ENCODE results near the gene NLRC3. TPM values are rescaled to one million over a fixed set of nuclear protein-coding genes. Genes with fewer than 3 reads are reported as not detected.

NLRC3 gene
- total RNA-seq, 2 donors from 2014 or later = 0.11 to 0.18 TPM

GRCh38 chr16:3548445-3548844 lies 28.8 kb downstream of the NLRC3 start:
- Mint-ChIP-seq H3K9me3 (no peaks in the 10 kb centered on the region), H3K4me3 (no peak overlapping the region), H3K4me1 (peaks cover 5% of the 10 kb centered on the region), H3K36me3 (ENCODE audit: low read depth) (no peaks in the 10 kb centered on the region), H3K27me3 (ENCODE audit: insufficient read depth) (peaks cover 14% of the 10 kb centered on the region), H3K27ac (no peak overlapping the region)
- no peaks in the 10 kb centered on the region for H3K36me3 ChIP-seq (ENCODE audit: control insufficient read depth, insufficient read depth, low read length)
- no peaks in the 10 kb centered on the region for H3K4me1 ChIP-seq (ENCODE audit: control insufficient read depth, insufficient read depth, low read length)
- H3K9ac ChIP-seq (ENCODE audit: extremely low read depth, low read length, poor library complexity, severe bottlenecking) = no peak overlapping the region
- H3K27ac ChIP-seq (ENCODE audit: low read depth, low read length) = no peak overlapping the region
- H3K9me3 ChIP-seq (ENCODE audit: control insufficient read depth, low read length) = no peaks in the 10 kb centered on the region
- no peak for TF ChIP-seq CTCF (conservative IDR thresholded peaks at IDR 0.05)
- WGBS, 2 experiments (ENCODE audit: insufficient coverage in 1 of 2, insufficient read length in 1 of 2) = 90 to 94% methylated on average over 3 to 10 of the region's 10 CpGs
- H3K27me3 ChIP-seq (ENCODE audit: control insufficient read depth, insufficient read depth, low read length, poor library complexity, severe bottlenecking) = no peaks in the 10 kb centered on the region
- no peak overlapping the region for H3K4me3 ChIP-seq (ENCODE audit: low read length)
- DNase-seq = no peak

- no peak overlapping the region for H3K9ac ChIP-seq (ENCODE audit: extremely low read depth, low read length, poor library complexity, severe bottlenecking)
- H3K27ac Mint-ChIP-seq = no peak overlapping the region
- H3K36me3 Mint-ChIP-seq (ENCODE audit: low read depth) = no peaks in the 10 kb centered on the region
- H3K9me3 ChIP-seq (ENCODE audit: control insufficient read depth, low read length) = no peaks in the 10 kb centered on the region
- no peak overlapping the region for H3K4me3 ChIP-seq (ENCODE audit: low read length)
- 90 to 92% methylated on average over 13 to 14 of the region's 15 CpGs for WGBS, 2 experiments (ENCODE audit: insufficient coverage in 1 of 2, insufficient read length in 1 of 2)
- DNase-seq = no peak
- H3K27me3 Mint-ChIP-seq (ENCODE audit: insufficient read depth) = peaks cover 13% of the 10 kb centered on the region
- H3K27me3 ChIP-seq (ENCODE audit: control insufficient read depth, insufficient read depth, low read length, poor library complexity, severe bottlenecking) = no peaks in the 10 kb centered on the region
- no peak overlapping the region for H3K4me3 Mint-ChIP-seq
- H3K4me1 Mint-ChIP-seq = no peaks in the 10 kb centered on the region
- H3K4me1 ChIP-seq (ENCODE audit: control insufficient read depth, insufficient read depth, low read length) = no peaks in the 10 kb centered on the region
- TF ChIP-seq CTCF (conservative IDR thresholded peaks at IDR 0.05) = no peak
- no peaks in the 10 kb centered on the region for H3K36me3 ChIP-seq (ENCODE audit: control insufficient read depth, insufficient read depth, low read length)
- H3K9me3 Mint-ChIP-seq = no peaks in the 10 kb centered on the region
- no peak overlapping the region for H3K27ac ChIP-seq (ENCODE audit: low read depth, low read length)
Observed at GRCh38 chr16:3546986-3547682, 30.1 kb downstream of the NLRC3 start.

- Mint-ChIP-seq H3K4me3 (no peak overlapping the region), H3K27me3 (ENCODE audit: insufficient read depth) (no peaks in the 10 kb centered on the region), H3K27ac (no peak overlapping the region), H3K9me3 (no peaks in the 10 kb centered on the region), H3K4me1 (no peaks in the 10 kb centered on the region), H3K36me3 (ENCODE audit: low read depth) (peaks cover 19% of the 10 kb centered on the region)
- no peaks in the 10 kb centered on the region for H3K9me3 ChIP-seq (ENCODE audit: control insufficient read depth, low read length)
- H3K9ac ChIP-seq (ENCODE audit: extremely low read depth, low read length, poor library complexity, severe bottlenecking) = no peak overlapping the region
- H3K27ac ChIP-seq (ENCODE audit: low read depth, low read length) = no peak overlapping the region
- peaks cover 14% of the 10 kb centered on the region for H3K36me3 ChIP-seq (ENCODE audit: control insufficient read depth, insufficient read depth, low read length)
- no peak for TF ChIP-seq CTCF (conservative IDR thresholded peaks at IDR 0.05)
- H3K4me3 ChIP-seq (ENCODE audit: low read length) = no peak overlapping the region
- 89 to 100% methylated on average over 4 to 6 of the region's 6 CpGs for WGBS, 2 experiments (ENCODE audit: insufficient coverage in 1 of 2, insufficient read length in 1 of 2)
- DNase-seq = peak; percentile 69
- H3K27me3 ChIP-seq (ENCODE audit: control insufficient read depth, insufficient read depth, low read length, poor library complexity, severe bottlenecking) = no peaks in the 10 kb centered on the region
- no peaks in the 10 kb centered on the region for H3K4me1 ChIP-seq (ENCODE audit: control insufficient read depth, insufficient read depth, low read length)
Observed at GRCh38 chr16:3542601-3543373, 34.4 kb downstream of the NLRC3 start.
